Fibroblast of mammary gland (primary cell): ENCODE data around the gene MAP7.
"Not testable (repeated sequence)": the region's sequence is repeated elsewhere in the genome, so short reads cannot be mapped to it uniquely, and the experiment has no call there.

ENCODE experiments used
- DNase-seq: peaks from one replicate; pipeline ENCODE4 v3.0.0-alpha.2; 2010; ENCODE audit warnings: low read depth
- H3K4me3 ChIP-seq: 2 replicates; pipeline ENCODE4 v1.5.1; 2011; ENCODE audit warnings: low read depth, mild to moderate bottlenecking, low read length, moderate library complexity; ENCODE audit not compliant: control insufficient read depth
- TF ChIP-seq, protein P1 (sequence below): conservative IDR thresholded peaks from 2 replicates; pipeline ENCODE4 v1.5.1; 2011; ENCODE audit warnings: low read depth, low read length, inconsistent platforms; ENCODE audit not compliant: control insufficient read depth, insufficient read depth

The MAP7 gene

GRCh38 chr6:136383268-136383937 is 166.8 kb downstream of the MAP7 start:
- H3K4me3 ChIP-seq = no peak overlapping the region
- TF ChIP-seq, protein P1, sequence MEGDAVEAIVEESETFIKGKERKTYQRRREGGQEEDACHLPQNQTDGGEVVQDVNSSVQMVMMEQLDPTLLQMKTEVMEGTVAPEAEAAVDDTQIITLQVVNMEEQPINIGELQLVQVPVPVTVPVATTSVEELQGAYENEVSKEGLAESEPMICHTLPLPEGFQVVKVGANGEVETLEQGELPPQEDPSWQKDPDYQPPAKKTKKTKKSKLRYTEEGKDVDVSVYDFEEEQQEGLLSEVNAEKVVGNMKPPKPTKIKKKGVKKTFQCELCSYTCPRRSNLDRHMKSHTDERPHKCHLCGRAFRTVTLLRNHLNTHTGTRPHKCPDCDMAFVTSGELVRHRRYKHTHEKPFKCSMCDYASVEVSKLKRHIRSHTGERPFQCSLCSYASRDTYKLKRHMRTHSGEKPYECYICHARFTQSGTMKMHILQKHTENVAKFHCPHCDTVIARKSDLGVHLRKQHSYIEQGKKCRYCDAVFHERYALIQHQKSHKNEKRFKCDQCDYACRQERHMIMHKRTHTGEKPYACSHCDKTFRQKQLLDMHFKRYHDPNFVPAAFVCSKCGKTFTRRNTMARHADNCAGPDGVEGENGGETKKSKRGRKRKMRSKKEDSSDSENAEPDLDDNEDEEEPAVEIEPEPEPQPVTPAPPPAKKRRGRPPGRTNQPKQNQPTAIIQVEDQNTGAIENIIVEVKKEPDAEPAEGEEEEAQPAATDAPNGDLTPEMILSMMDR = no peak
- peak; percentile 12 for DNase-seq

GRCh38 chr6:136382676-136383252 is 167.5 kb downstream of the MAP7 start:
- H3K4me3 ChIP-seq = no peak overlapping the region
- TF ChIP-seq, protein P1 = no peak
- DNase-seq = no peak

- no peak overlapping the region for H3K4me3 ChIP-seq
- TF ChIP-seq, protein P1 = peak; percentile 13
- DNase-seq = peak; percentile 7
Observed at GRCh38 chr6:136378888-136379287, 171.3 kb downstream of the MAP7 start.

DNA sequence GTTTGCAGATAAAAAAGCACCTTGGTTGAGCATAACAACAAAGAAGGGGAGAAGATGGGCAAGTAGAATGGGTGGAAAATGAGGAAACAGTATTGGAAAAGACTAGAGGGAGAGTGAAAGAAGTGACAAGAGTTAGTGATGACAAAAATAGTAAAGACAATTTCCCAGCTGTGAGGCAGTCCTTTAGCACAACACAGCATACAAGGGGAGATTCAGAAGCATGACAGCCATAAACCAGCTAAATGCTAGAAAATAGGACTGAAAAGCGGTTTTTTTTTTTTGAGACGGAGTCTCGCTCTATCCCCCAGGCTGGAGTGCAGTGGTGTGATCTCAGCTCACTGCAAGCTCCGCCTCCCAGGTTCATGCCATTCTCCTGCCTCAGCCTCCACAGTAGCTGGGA is 174.4 kb downstream of the MAP7 start:
- DNase-seq = not testable (repeated sequence)

GRCh38 chr6:136371959-136372358 is 178.3 kb downstream of the MAP7 start:
- DNase-seq = no peak
- no peak overlapping the region for H3K4me3 ChIP-seq
- TF ChIP-seq, protein P1 = no peak

More for the DNA sequence above, 174.4 kb downstream of the MAP7 start:
- H3K4me3 ChIP-seq = not testable (repeated sequence)

DNA sequence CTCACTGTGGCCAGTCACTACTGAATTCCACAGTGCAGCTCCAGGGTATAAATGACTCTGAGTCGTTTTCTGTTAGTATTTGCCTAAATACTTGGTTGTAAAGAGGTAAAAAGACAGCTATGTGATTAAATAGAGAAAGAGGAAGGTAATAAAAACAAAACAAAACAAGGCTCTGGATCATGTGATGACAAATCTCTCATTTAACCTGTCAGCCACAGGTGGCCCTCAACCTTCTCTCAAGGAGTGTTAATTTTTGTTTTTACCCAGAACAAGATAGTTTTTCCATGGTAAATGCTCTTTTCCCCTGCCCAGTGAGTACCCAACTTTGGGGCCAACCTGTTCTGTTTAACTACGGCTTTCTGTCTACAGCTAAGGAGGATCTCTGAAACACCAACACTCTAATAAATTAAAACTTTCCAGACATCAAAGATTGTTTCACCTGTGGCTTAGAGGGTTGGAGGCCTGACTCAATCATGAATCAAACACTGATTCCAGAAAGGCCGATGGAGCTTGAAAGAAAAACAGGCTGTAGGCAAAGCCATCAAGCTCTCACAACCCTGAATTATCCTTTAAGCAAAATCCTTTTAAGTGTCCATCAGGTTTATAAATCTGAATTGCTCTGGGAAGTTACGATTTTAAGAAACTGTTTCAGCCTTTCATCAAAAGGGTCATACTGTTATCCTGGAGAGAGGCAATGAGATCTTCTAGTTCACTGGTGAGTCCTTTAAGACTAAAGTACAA is 179.1 kb downstream of the MAP7 start:
- no peak for DNase-seq
- TF ChIP-seq, protein P1 = no peak
- no peak overlapping the region for H3K4me3 ChIP-seq

DNA sequence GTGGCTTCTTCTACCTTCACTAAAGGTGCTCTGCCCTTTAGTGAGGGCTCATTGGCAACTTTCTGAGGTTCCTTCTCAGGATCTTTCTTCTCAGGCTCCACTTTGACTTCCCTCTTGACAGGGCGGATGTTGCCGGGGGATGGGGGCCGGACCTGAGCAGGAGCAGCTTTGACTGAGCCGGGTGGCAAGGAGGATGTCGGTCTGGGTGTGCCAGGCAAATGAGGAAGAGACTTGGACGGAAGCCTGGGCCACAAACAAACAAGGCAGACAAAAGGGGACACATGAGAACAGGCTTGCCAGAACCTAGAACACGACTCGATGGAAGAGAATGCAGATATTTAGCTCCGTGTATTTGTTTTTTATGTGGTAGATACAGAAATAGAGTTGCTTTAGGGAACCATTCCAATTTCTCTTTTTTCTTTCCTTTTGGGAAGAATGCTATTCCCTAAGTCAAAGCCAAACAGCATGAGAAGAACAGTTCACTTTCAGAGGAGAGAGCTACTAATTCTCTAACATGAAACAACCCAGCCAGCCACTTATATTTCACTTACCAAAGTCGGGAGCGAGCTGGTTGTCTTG is 184.4 kb downstream of the MAP7 start:
- H3K4me3 ChIP-seq = no peak overlapping the region
- TF ChIP-seq, protein P1 = no peak
- no peak for DNase-seq
